ENCODE data around the gene B4GALNT4. TPM values are rescaled to one million over a fixed set of nuclear protein-coding genes. Genes with fewer than 3 reads are reported as not detected.
A peak's percentile ranks its signal among the peaks of the same experiment; 100 is the strongest.

The B4GALNT4 gene
- total and polyA plus RNA-seq, 2 of the 8 experiments (the other 6 are each of a cell fraction or from before 2014, with no cell fraction given): 40.9 to 76.3 TPM

- TF ChIP-seq RNF2 (IDR thresholded peaks at IDR 0.05; ENCODE audit: borderline replicate concordance, low read depth, low read length, missing control alignments, poor library complexity, severe bottlenecking): no peak
- TF ChIP-seq CBX8 (IDR thresholded peaks at IDR 0.05; ENCODE audit: borderline replicate concordance, low read depth, low read length): no peak
- TF ChIP-seq POLR2A (IDR thresholded peaks at IDR 0.05; ENCODE audit: control extremely low read depth in 1 of 2, low read depth in 2 of 2, low read length in 2 of 2): no peak; a peak in 1 of 3 replicates
- no peak for TF ChIP-seq RXRA (IDR thresholded peaks at IDR 0.05; ENCODE audit: insufficient read depth, low read depth, low read length)
- 0 out of 4 replicates have a peak, but pooled peaks of 1 of the 2 experiments have one; percentile 27 for TF ChIP-seq HDAC2 (IDR thresholded peaks at IDR 0.05; ENCODE audit: borderline replicate concordance in 1 of 2, low read depth in 2 of 2, low read length in 2 of 2)
- peak; percentile 49; the same call in 1 of the 2 replicates for TF ChIP-seq TAF1 (IDR thresholded peaks at IDR 0.05; ENCODE audit: low read depth, low read length)
- no peak for TF ChIP-seq NANOG (IDR thresholded peaks at IDR 0.05; ENCODE audit: insufficient read depth, low read depth, low read length, poor library complexity, severe bottlenecking)
- TF ChIP-seq CHD2 (IDR thresholded peaks at IDR 0.05; ENCODE audit: low read length): no peak
- TF ChIP-seq EGR1 (IDR thresholded peaks at IDR 0.05; ENCODE audit: borderline replicate concordance, low read depth, low read length): peak; percentile 64; the same call in 1 of the 2 replicates
- TF ChIP-seq MAX (IDR thresholded peaks at IDR 0.05): peak; percentile 82
- TF ChIP-seq TBP (IDR thresholded peaks at IDR 0.05; ENCODE audit: low read depth, low read length): no peak
- TF ChIP-seq KDM5A (IDR thresholded peaks at IDR 0.05; ENCODE audit: low read length): no peak
- TF ChIP-seq RFX5 (IDR thresholded peaks at IDR 0.05; ENCODE audit: borderline replicate concordance, low read depth, low read length): no peak
- TF ChIP-seq SIX5 (IDR thresholded peaks at IDR 0.05; ENCODE audit: low read depth, low read length): no peak
- no peak for TF ChIP-seq SIN3A (conservative IDR thresholded peaks at IDR 0.05 in 1 of 2, IDR thresholded peaks at IDR 0.05 in 1 of 2; ENCODE audit: low read depth in 1 of 2, low read length in 2 of 2)
- TF ChIP-seq GABPA (IDR thresholded peaks at IDR 0.05; ENCODE audit: borderline replicate concordance, insufficient read depth, low read length): no peak; the same call in 1 of the 2 replicates
- TF ChIP-seq BACH1 (IDR thresholded peaks at IDR 0.05; ENCODE audit: low read length): no peak
- no peak for TF ChIP-seq EZH2 (IDR thresholded peaks at IDR 0.05; ENCODE audit: low read depth, low read length, severe bottlenecking)
- no peak for TF ChIP-seq KDM4A (IDR thresholded peaks at IDR 0.05; ENCODE audit: low read depth, low read length, severe bottlenecking)
- TF ChIP-seq, protein P1, sequence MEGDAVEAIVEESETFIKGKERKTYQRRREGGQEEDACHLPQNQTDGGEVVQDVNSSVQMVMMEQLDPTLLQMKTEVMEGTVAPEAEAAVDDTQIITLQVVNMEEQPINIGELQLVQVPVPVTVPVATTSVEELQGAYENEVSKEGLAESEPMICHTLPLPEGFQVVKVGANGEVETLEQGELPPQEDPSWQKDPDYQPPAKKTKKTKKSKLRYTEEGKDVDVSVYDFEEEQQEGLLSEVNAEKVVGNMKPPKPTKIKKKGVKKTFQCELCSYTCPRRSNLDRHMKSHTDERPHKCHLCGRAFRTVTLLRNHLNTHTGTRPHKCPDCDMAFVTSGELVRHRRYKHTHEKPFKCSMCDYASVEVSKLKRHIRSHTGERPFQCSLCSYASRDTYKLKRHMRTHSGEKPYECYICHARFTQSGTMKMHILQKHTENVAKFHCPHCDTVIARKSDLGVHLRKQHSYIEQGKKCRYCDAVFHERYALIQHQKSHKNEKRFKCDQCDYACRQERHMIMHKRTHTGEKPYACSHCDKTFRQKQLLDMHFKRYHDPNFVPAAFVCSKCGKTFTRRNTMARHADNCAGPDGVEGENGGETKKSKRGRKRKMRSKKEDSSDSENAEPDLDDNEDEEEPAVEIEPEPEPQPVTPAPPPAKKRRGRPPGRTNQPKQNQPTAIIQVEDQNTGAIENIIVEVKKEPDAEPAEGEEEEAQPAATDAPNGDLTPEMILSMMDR (IDR thresholded peaks at IDR 0.05; ENCODE audit: control extremely low read depth in 1 of 3, insufficient read depth in 1 of 3, low read depth in 1 of 3, low read length in 3 of 3): peak in 2 of 3 experiments; percentile 86 to 93; a peak in 3 of 4 replicates
Measured at GRCh38 chr11:363948-364761, 5.1 kb upstream of the B4GALNT4 start (continued).

Data from H1 (cell line).